Hematopoietic multipotent progenitor cell treated with erythropoietin and hydrocortisone succinate and interleukin-3 and kit ligand, for 6 days (in vitro differentiated cells): ENCODE results near the gene UBA3.

Source experiments
- DNase-seq: peaks from one replicate; pipeline ENCODE4 v3.0.0-alpha.2; 2015

Gene UBA3

DNA sequence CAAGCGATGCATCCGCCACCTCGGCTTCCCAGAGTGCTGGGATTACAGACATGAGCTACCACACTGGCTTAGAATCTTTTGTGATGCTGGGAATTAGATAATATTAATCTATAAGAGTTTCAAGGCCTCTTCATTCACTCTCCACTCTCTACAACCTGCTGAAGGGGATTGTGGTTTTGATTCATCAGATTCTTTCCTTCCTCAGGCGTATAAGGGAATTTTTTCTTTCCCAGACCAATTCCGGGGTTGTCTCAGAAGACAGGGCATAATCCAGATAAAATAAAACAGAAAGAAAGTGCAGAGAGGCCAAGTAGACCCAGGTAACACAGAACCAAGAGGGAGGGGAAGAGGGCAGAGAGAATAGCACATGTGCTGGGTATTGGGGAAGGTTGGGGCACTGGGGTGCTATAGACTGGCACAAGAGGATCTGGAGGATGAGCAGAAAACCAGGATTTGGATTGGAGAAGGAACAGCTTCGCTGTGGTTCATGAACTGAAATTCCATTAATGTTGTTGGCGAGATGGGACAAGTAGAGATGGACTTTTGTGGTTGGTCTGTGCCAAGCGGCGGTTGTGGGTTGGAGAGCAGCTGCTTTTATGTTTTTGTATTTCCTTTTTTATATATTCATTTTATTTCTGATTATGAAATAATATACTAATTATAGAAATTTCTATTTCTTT lies 17.4 kb upstream of the UBA3 start:
- DNase-seq: no peak

DNA sequence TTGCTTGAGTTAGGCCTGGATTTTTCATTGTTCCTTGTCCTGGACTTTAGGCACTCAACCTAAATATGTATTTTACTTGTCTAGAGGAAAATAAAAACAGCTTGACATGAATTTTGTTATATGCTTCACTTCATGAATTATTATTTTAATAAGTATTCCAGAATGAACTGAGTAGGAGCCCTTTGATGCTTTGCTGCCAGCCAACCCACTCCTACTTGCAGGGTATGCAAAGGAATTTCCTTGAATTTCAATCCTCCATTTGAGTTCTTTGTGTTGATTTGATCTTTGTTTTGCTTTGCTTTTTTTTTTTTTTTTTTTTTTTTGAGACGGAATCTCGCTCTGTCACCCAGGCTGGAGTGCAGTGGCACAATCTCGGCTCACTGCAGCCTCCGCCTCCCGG lies 16.1 kb upstream of the UBA3 start:
- DNase-seq: no peak

DNA sequence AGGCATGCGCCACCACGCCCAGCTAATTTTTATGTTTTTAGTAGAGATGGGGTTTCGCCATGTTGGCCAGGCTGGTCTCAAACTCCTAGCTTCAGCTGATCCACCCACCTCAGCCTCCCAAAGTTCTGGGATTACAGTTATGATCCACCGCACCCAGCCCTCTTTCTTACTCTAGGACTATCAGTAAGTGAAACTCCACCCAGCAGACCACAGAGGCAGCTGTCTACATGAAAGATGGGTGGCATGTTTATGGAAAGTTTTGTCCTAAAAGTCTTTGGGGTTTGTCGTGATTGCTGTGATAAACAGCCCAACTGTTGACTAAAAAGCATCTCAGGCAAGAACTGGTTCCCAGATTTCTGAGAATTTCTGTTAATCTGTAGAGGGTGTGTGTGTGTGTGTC lies 15.5 kb upstream of the UBA3 start:
- peak; percentile 85 for DNase-seq

DNA sequence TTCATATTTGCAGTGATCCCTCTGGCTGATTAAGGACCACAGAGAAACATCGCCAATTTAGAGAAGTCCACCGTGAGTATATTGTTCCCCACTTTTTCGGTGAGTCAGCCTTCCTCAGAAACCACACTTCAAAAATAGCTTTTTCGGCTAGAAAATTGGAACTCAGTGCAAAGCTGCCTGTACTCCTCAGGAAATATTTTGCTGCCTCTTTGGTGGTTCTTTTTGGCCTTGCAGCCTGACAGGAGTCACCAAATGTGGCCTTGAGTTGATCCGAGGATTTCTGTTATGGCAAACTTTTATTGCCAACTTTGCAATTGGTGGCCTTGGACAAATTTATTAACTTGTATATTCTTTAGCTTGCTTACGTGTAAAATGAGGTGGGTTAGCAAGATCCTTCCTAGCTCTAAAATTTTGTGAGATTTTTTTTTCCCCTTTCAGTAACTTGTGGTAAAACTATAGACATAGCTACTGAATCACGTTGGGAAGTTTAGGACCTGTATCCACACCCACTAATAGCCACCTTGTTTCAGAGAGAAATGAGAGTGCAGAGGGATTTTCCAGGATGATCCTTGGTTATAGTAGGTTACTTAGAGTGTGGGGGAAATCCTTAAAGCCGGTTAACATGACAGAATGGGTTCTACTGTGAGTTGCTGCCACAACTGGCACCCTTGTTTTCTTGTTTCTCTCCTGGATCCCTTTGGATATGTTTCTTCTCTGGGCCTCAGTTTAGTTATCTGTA lies 14.5 kb upstream of the UBA3 start:
- peak; percentile 79 for DNase-seq

DNA sequence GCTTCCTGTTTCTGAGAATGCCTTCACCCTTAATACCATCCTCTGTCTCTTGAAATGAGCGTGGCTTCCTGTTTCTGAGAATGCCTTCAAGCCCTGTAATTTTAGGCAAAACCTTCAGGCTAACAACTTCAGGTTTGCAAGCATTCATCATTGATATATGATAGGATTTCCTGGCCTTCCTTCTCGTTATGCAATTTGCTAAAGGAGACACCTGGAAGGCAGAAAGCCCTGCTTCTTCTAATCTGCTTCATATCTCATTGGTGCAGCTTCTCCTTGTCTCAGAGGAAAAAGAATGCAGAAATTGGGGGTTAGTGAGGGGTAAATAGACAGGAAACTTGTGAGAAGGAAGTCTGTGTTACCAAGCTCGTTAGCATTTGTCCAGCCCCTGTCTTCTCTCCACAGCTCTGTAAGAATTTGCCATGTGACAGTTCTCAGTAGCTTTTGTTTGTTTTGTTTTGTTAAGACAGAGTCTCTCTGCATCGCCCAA lies 11.9 kb upstream of the UBA3 start:
- peak; percentile 73 for DNase-seq

DNA sequence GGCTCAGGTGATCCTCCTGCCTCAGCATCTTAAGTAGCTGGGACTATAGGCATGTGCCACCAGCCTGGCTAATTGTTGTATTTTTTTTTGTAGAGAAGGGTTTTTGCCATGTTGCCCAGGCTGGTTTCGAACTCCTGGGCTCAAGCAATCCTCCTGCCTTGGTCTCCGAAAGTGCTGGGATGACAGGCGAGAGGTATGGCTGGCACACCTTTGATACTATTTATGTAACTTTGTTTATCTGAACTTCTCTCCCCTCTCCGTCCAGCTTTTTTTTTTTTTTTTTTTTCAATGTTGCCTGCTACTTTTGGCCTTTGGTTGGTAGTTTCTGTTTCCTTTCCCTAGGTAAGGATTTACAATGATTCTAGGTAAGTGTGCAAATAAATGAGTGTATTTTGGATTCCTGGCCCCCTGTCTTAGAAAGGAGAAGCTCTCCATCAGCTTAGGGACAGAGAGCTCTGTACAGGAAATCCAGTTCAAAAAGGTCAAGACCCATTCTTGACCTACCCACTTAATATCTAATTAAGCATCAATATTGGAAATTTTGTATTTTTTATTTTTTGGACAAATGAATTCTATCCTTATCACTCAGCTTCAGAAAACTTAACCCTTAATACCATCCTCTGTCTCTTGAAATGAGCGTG lies 11.3 kb upstream of the UBA3 start:
- no peak for DNase-seq

DNA sequence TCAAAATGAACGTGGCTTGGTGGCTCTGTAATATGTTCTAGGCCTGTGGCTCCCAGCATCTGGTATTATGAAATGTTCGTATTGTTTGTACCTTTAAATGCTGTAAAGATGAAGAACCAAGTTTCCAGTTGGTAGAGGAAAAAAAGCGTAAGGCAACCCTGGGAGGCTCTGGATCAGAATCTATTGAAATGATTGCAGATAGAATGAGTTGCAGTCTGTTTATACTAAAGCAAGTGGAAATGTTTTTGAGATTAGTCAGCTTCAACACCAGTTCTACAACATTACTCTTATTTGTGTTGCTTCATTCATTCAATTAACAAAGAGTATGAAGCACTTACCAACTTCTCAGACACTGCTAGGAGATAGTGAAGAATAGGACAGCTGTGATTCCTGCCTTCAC lies 9.9 kb upstream of the UBA3 start:
- no peak for DNase-seq

DNA sequence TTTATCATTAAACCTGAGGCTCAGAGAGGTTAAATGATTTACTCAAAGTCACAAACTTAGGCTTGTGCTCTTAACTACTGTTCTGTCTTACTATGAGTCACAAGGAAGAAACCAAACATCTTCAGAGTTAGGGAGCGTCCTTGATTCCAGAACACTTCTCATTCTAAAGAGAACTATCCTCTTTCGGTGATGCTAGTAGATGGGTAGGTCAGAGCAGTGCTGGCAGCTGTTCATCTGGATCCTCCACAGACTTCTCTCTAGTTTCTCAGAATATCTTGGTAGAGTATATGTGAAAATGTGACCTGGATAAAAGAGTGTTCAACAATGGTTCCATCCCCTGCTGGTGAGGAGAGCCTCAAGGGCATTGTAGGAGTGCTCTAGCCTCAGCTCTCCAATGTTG lies 7.9 kb upstream of the UBA3 start:
- DNase-seq: peak; percentile 8

DNA sequence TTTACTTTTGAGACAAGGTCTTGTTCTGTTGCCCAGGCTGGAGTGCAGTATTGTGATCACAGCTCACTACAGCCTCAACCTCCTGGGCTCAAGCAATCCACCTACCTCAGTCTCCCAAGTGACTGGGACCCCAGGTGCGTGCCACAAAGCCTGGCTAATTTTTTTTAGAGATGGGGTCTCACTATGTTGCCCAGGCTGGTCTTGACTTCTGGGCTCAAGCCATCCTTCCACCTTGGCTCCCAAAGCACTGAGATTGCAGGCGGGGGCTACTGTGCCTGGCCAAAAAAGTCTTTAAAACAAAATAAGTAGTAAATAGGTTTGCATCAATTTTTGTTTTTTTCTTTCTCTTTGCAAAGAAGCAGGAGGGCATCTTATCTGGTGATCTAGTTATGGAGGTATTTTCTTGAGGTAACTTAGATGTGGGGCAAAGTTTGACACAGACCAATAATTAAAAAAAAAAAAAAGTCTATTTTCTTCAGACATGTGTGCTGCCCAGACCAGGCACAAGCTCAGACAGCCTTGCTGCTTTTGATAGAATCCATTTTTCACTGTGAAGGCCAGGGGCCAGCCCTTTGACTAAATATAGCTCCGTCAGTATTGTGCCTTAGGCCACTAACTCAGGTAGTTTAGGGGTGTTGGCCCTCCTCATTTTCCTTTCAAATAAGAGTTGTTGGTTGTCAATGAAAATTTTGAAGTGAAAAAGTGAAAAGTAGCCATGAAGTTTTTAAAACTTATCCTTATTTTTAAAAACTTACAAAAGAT lies 7.0 kb upstream of the UBA3 start:
- DNase-seq: peak; percentile 9

DNA sequence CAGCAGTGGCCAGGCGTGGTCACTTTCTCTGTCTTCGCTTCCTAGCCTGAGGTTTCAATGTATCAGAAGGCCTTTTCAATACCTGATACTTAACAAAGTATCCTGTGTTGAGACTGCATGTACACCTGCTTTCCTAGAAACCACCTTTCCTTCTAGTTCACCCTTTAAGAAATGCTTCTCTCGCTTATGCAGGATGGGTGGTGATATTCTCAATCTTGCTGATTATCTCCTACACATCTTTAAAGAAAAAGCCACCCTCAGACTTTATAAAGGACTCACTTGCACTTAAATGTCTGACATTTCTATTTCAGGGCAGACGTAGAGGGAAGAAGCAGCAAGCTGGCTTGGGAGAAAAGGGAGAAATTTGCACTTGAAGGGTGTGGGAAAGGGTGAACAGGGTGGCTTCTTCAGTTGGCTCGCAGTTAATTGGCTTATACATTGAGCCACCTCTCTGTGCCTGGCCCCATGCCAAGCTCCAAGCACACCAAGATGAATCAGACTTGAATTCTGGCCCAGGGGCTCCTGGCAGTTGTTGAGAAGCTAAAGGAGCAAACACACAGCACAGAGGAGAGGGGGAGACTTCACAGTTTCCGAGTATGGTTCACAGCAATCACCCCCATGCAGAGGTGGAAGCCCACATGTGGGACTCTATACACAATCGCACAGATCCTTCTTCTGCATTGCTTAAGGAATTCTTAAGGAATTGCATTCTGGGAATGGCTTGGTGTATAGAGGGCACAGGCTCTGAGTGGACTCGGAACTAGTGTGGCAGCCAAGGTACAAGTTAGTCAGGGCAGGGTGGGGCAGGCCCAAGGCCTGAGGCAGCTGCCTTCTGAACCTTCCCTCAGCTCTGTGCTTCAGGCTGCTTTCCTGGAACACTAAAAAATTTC lies 5.9 kb upstream of the UBA3 start:
- DNase-seq: peak; percentile 93

DNA sequence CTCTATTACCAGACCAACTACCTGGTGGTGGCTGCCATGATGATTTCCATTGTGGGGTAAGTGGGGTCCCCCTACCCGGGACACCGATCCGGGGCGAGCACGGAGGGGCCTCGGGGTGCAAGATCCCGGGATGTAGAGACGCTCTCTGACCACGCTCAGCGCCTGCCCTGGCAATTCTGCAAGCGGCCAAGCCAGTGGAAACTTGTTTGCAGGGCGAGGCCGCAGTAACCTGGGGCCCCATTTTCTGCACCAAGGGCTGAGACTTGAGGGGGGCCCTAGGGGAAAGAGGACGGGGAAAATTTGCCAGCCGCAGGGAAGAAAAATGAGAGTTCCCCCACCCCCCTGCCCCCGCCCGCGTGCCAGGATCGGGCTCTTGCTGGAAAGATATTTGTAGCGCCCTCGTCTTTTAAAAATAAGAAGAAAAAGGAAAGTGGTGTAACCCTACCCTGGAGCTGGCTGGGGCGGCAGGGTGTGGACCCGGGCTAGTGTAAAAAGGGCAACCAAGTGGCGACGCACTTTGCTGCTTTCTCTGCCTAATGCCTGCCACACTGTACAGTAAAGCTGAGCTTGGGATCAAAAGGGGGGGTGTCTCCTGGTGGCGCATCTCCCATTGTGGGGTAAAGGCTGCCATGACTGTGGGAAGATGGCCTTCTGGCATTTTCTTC lies 5.1 kb upstream of the UBA3 start:
- DNase-seq: peak; percentile 51

DNA sequence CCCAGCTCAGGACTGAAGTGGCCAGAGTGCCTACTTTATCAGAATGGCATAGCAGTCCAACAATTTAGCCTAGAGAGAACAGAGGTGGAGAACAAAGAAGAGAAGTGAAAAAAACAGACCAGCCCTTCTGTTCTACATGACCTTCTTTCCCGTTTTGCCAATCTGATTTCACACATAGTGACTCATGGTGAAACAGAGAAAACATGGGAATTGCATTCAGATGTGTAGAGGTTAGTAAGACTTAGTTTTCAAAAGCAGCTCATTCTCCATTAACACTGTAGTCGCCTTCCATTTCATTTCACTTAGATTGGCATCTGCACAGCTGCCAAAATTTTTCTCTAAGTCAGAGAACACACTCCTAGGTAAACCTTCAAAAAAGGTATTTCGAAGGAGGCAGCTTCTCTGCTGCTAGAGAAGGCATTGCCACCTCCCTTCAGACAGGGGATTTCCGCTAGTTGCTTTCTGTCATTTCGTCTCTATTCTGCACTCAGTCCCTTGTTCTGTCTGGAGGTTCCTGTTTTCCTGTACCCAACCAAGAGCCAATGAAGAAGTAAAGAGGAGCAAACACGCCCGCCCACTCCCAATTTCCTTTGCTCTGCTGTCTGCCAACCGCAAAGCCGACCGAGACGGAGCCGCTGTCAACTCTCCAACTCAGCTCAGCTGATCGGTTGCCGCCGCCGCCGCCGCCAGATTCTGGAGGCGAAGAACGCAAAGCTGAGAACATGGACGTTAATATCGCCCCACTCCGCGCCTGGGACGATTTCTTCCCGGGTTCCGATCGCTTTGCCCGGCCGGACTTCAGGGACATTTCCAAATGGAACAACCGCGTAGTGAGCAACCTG lies 4.4 kb upstream of the UBA3 start, which contains the start of gene ARL6IP5:
Gene ARL6IP5 (plus strand): TSS at position 612 of the 842 bp plus-strand sequence. CDS start 111 bp downstream, at position 723.
- DNase-seq: peak; percentile 98

DNA sequence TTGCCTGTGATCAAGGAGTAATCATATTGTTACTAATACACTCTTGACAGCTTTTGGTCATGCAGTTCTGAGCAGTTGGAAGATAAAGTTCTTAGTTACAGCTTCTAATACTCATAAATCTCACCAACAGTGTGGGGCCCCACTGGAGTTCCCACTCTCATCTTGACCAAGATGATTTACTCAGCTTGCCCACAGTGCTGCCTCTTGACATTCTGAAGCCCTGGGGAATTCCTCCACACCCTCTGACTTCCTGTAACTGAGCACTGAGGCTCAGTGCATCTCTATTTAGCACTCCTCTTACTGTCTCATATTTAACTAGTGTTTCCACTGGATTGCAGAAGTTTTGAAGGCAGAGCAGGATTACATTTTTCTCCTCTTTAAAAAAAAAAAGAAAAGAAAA lies 2.6 kb upstream of the UBA3 start:
- DNase-seq: no peak

DNA sequence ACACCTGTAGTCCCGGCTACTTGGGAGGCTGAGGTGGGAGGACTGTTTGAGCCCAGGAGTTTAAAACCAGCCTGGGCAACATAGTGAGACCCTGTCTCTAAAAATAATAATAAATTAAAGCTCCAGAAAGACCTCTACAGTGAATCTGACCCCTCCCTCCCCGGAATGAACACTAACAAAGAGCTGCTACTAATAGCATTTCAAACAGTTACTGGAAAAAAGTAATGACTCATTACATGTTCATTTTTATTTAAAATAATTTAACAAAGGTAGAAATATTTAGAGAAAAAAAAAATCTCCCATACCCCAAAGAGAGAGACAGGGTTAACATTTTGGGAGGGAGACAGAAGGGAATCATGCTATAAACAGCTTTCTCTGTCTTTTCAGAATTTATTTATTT lies 2.2 kb upstream of the UBA3 start:
- no peak for DNase-seq

DNA sequence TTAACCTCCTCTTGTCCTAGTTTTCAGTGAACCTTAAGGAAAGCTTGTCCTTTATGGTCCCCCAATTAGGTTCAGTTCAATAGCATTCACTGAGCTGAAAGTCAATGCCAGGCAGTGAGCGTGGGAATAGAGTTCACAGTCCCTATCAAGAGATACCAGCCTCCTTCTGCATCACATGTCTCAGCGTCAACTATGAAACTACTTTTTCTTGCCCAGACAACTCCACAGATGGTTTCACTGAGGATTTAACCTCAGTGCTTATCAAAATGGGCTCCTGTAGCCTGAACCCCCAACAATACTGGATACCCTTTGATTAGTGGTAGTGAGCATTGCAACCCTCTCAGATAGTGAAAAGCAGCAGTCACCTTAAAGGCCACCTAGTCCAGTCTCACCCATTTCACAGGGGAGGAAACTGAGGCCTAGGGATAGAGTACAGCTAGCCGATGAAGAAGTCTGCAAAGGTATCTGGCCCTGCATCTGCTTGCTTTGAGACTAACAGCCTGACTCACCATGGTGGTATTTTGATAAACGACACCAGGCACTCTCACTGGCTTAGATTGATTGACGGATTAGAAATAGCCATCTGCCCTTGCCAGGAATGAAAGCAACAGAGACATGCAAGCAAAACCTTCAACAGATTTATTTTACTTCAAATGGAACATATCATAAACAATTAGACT lies 1.6 kb upstream of the UBA3 start:
- peak; percentile 86 for DNase-seq

DNA sequence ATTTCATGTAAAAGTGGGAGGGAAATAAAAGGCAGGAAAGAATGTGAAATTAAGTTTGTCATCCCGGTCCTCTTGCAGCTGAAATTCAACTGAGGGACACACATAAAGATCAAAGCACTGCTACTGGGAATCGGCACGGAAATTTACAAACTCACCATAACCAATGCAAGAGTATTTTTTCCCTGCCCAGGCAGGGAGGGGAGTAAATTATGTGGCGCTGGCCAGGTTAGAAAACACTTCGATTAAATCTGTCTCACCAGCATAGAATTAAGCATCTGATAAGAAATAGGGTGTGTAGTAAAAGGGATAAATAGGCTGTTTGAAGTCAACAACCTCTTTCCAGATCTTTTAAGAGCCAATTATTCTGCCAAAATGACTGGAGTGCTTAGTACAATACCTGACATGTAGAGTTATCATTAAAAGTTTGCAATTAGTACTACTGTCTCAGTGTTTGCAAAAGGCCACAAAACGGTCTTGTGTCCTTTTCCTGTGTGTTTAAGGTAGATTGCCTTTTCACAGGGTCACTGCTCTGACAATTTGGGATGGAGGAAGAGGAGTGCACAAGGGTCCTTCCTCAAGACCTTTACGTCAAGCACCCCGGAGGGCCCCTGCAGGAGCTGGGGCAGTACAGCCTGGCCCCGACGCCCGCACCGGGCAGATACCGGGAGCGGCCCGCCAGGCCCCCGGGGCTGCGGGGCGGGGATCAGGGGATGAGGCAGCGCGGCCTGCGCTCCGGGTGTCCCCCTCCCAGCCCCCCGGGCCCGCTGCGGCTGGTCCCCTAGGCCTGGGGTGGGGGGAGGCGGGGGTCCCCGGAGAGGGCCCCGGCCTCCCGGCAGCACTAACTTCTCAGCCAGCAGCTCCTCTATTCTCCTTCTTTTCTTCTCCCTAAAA lies 651 bp downstream of the UBA3 start:
- DNase-seq: peak; percentile 31

DNA sequence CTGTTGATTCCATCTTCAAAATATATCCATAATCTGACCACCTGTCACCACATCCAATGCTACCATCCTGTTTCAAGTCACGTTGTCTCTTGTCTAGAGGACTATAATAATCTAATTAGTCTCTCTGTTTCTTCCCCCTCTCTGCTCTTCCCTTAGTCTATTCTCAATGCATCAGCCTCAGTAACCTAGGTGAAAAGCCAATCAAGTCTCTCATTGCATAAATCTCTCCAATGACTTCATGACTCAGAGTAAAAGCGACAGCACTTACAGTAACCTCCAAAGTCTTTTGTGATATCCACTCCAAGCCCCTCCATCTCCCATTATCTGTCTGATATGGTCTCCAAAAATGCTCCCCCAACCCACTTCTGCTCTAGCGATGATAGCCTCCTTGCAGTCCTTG lies 7.2 kb downstream of the UBA3 start:
- DNase-seq: no peak

DNA sequence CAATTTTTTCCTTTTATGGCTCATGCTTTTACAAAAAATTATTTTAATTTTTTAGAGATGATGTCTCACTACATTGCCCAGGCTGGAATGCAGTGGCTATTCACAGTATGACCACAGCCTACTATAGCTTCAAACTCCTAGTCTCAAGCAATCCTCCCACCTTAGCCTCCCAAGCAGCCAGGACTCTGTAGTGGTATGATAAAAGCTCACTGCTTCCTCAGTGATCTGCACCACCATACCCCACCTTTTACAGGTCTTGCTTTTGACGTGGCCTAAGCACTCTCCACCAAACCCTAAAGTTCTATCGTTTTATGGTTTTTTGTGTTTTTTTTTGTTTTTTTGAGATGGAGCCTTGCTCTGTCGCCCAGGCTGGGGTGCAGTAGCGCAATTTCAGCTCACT lies 14.0 kb downstream of the UBA3 start:
- no peak for DNase-seq
